B cell (primary cell): ENCODE measurements around the gene TSSK6. TPM values are rescaled to one million over a fixed set of nuclear protein-coding genes. Genes with fewer than 3 reads are reported as not detected.
A peak's percentile ranks its signal among the peaks of the same experiment; 100 is the strongest.

Experiments used
- ATAC-seq: fragments of 200-7000 bp; cut with Tn5 transposase; one replicate; pipeline ENCODE4 v1.10.0; 2021; ENCODE audit warnings: low read depth, mild to moderate bottlenecking, moderate number of reproducible peaks, moderate library complexity
- CTCF ChIA-PET: fragments of 350-600 bp; sonication (Branson Sonifier 250); formaldehyde crosslinking; loops from one replicate; lab custom pipeline; 2021; ENCODE audit warnings: antibody characterized with exemption, inconsistent platforms; lab: Charles Lee
- POLR2A ChIA-PET: fragments of 350-600 bp; sonication (Branson Sonifier 250); formaldehyde crosslinking; loops from one replicate; lab custom pipeline; 2021; ENCODE audit warnings: antibody characterized with exemption; lab: Charles Lee
- DNase-seq: peaks from one replicate; pipeline ENCODE4 v3.0.0; 2013
- H2AFZ ChIP-seq: 2 replicates; pipeline ENCODE4 v1.6.1; 2012; ENCODE audit warnings: mild to moderate bottlenecking, low read depth, low read length; ENCODE audit not compliant: insufficient read depth, poor library complexity, severe bottlenecking
- H3K27ac ChIP-seq, 2 donors: 1 replicate in 1 of 2; 2 replicates in 1 of 2; pipeline ENCODE4 v1.5.1; 2012 to 2013; ENCODE audit warnings: low read length in 2 of 2, mild to moderate bottlenecking in 2 of 2, moderate library complexity in 1 of 2
- H3K27me3 ChIP-seq, 4 experiments: fragments of 200-600 bp in 1 of 4; sonication (generic) in 1 of 4; replicated peaks in 1 of 4; 1 replicate in 2 of 4; 2 replicates in 2 of 4; pipeline versions ENCODE4 v1.6.1 to v1.7.0; 2013 to 2016; ENCODE audit warnings: low read length in 3 of 4, mild to moderate bottlenecking in 2 of 4, mixed read lengths in 1 of 4, moderate library complexity in 1 of 4; ENCODE audit not compliant: insufficient read depth in 4 of 4, control insufficient read depth in 3 of 4; ENCODE audit errors: control extremely low read depth in 1 of 4
- H3K36me3 ChIP-seq, 2 experiments: replicated peaks in 1 of 2; 1 replicate in 1 of 2; 2 replicates in 1 of 2; pipeline versions ENCODE4 v1.6.1 to v1.7.1; 2013; ENCODE audit warnings: low read length in 1 of 2; ENCODE audit not compliant: insufficient read depth in 2 of 2, control insufficient read depth in 1 of 2; ENCODE audit errors: control extremely low read depth in 1 of 2, extremely low read depth in 1 of 2
- H3K4me1 ChIP-seq, 2 donors: fragments of 200-600 bp in 1 of 2; sonication (generic) in 1 of 2; 1 replicate in 1 of 2; 2 replicates in 1 of 2; pipeline versions ENCODE4 v1.5.1 to v1.6.1; 2013 to 2017; ENCODE audit warnings: low read length in 2 of 2; ENCODE audit not compliant: control insufficient read depth in 2 of 2, insufficient read depth in 2 of 2
- H3K4me2 ChIP-seq: replicated peaks from 2 replicates; pipeline ENCODE3; 2012; ENCODE audit warnings: mild to moderate bottlenecking, low read depth, low read length; ENCODE audit not compliant: poor library complexity, severe bottlenecking
- H3K4me3 ChIP-seq, 5 experiments: fragments of 200-600 bp in 1 of 5; sonication (generic) in 1 of 5; 1 replicate in 3 of 5; 2 replicates in 2 of 5; pipeline versions ENCODE4 v1.5.1 to v1.7.0; 2011 to 2016; ENCODE audit warnings: low read length in 4 of 5, mild to moderate bottlenecking in 4 of 5, low read depth in 2 of 5, control low read depth in 1 of 5, moderate library complexity in 1 of 5; ENCODE audit not compliant: insufficient read depth in 1 of 5; ENCODE audit errors: control extremely low read depth in 1 of 5, extremely low read depth in 1 of 5
- H3K79me2 ChIP-seq: fragments of 200-600 bp; sonication (generic); one replicate; pipeline ENCODE4 v1.6.0; 2016; ENCODE audit warnings: low read length; ENCODE audit not compliant: control insufficient read depth, insufficient read depth
- H3K9ac ChIP-seq: fragments of 200-600 bp; sonication (generic); 2 replicates; pipeline ENCODE4 v1.6.1; 2017; ENCODE audit warnings: mild to moderate bottlenecking, low read length, moderate library complexity
- H3K9me3 ChIP-seq, 3 donors: one replicate each; pipeline versions ENCODE4 v1.6.1 to v1.7.1; 2013; ENCODE audit warnings: low read length in 2 of 3; ENCODE audit not compliant: control insufficient read depth in 2 of 3, insufficient read depth in 1 of 3; ENCODE audit errors: control extremely low read depth in 1 of 3
- H4K20me1 ChIP-seq: 2 replicates; pipeline ENCODE4 v1.6.0; 2012; ENCODE audit warnings: mild to moderate bottlenecking, low read length; ENCODE audit not compliant: insufficient read depth, control insufficient read depth, poor library complexity, severe bottlenecking
- H3K27ac Mint-ChIP-seq: one replicate; pipeline ENCODE4 v1.8.0; 2021; ENCODE audit warnings: mixed read lengths
- H3K27me3 Mint-ChIP-seq: one replicate; pipeline ENCODE4 v1.8.0; 2021; ENCODE audit warnings: mixed read lengths
- H3K4me1 Mint-ChIP-seq: one replicate; pipeline ENCODE4 v1.8.0; 2021; ENCODE audit warnings: mixed read lengths
- H3K4me3 Mint-ChIP-seq: one replicate; pipeline ENCODE4 v1.8.0; 2021; ENCODE audit warnings: mixed read lengths
- H3K9me3 Mint-ChIP-seq: one replicate; pipeline ENCODE4 v1.8.0; 2022; ENCODE audit warnings: mixed read lengths; ENCODE audit not compliant: insufficient read depth
- CTCF ChIP-seq: fragments of 200-600 bp; IDR thresholded peaks from one replicate; pipeline ENCODE4 v1.8.0; 2022; ENCODE audit warnings: antibody characterized with exemption, mild to moderate bottlenecking
- EZH2 ChIP-seq: IDR thresholded peaks from 2 replicates; pipeline ENCODE4 v1.6.1; 2012; ENCODE audit warnings: borderline replicate concordance, low read depth, mild to moderate bottlenecking, moderate library complexity, low read length; ENCODE audit not compliant: insufficient read depth, poor library complexity, severe bottlenecking
- WGBS: methylation state at CpG from one replicate; pipeline ENCODE4 v1.1.5; 2013; ENCODE audit warnings: missing lambda C conversion rate; ENCODE audit not compliant: insufficient coverage; 5-methylcytosine and 5-hydroxymethylcytosine counted together
- intact Hi-C: fragments of 100-400 bp; cut with micrococcal nuclease; formaldehyde crosslinking; loops from one replicate; pipeline ENCODE4 v1.10.0; 2022
- polyA plus RNA-seq: library from polyadenylated mRNA; depleted of rRNA; stranded (reverse); fragments of >200 nt; gene quantifications from 2 replicates; pipeline ENCODE4 v1.2.3, GENCODE V29; 2012
- total RNA-seq, 2 donors: library from RNA; stranded (reverse); fragments of 120-200 nt in 1 of 2; gene quantifications; 1 replicate in 1 of 2; 2 replicates in 1 of 2; pipeline versions ENCODE4 v1.2.3 to v1.2.4, GENCODE V29; 2013 to 2022

TSSK6 gene
- total and polyA plus RNA-seq, 2 donors (not counting 1 experiment from before 2014, with no cell fraction given), result 8.9 to 9.6 TPM

- ChIA-PET CTCF (interaction anchor here (0.6 kb wide), 1 partner anchor 14 kb away, joined by 3 read pairs; no protein-coding TSS in a partner anchor), POLR2A (interaction anchor here (0.6 to 1.0 kb wide), 3 partner anchors 9 to 258 kb away, joined by 3 read pairs; no protein-coding TSS in a partner anchor)
- Histone ChIP-seq H3K79me2 (no peaks in the 10 kb centered on the region), H3K27ac (no peak overlapping the region), H3K27me3 (peaks cover 0 to 62% (median 23%) of the 10 kb centered on the region in 4 experiments), H2AFZ (peak overlapping the region; percentile 54), H3K9me3 (peaks cover 0 to 44% (median 0%) of the 10 kb centered on the region in 3 donors), H3K9ac (peak overlapping the region; percentile 58), H3K36me3 (no peaks in the 10 kb centered on the region), H4K20me1 (no peaks in the 10 kb centered on the region), H3K4me3 (peak overlapping the region in 3 of 5 experiments; percentile 35 to 57 (median 48)), H3K4me2 (peak overlapping the region; percentile 90), H3K4me1 (peaks cover 36 to 38% of the 10 kb centered on the region in 2 donors)
- Mint-ChIP-seq H3K9me3 (no peaks in the 10 kb centered on the region), H3K27ac (no peak overlapping the region), H3K27me3 (peaks cover 22% of the 10 kb centered on the region), H3K4me3 (peak overlapping the region; percentile 80), H3K4me1 (peaks cover 25% of the 10 kb centered on the region)
- WGBS, result 8% methylated on average over 43 of the region's 45 CpGs
- peak; percentile 72 for ATAC-seq
- intact Hi-C loops, result no loop called here
- DNase-seq, result peak; percentile 70
- no peak for TF ChIP-seq CTCF
- no peak for TF ChIP-seq EZH2
Observed at GRCh38 chr19:19540715-19541515, 25.6 kb upstream of the TSSK6 start.
